K562 (cell line): ENCODE results near the gene ITGA7. TPM values are rescaled to one million over a fixed set of nuclear protein-coding genes. Genes with fewer than 3 reads are reported as not detected.
A peak's percentile ranks its signal among the peaks of the same experiment; 100 is the strongest.

ENCODE experiments used
- ATAC-seq: fragments of 200-7000 bp; cut with Tn5 transposase; 3 replicates; pipeline ENCODE4 v1.9.1; 2020; ENCODE audit warnings: moderate library complexity
- BruUV-seq: library from RNA; stranded (reverse); fragments of 400-500 nt; replicated peaks from 2 replicates; lab custom pipeline; 2021; lab: Mats Ljungman, UMichigan
- CTCF ChIA-PET: fragments of 300-600 bp; formaldehyde crosslinking; extraction: SDS; loops from one replicate; lab custom pipeline; 2021; ENCODE audit warnings: low intra/inter-chr PET ratio; lab: Yijun Ruan, JAX
- POLR2A ChIA-PET: fragments of 300-600, 350-650 bp; sonication (Branson Sonifier 250); formaldehyde crosslinking; extraction: SDS; loops from one replicate; lab custom pipeline; 2021; ENCODE audit warnings: antibody characterized with exemption, inconsistent platforms; lab: Yijun Ruan, JAX
- DNase-seq, 4 experiments: peaks; one replicate each; pipeline versions ENCODE4 v3.0.0 to v3.0.0-alpha.2; 2011 to 2018; ENCODE audit warnings: low spot score in 3 of 4, mixed read lengths in 3 of 4; ENCODE audit errors: extremely low read depth in 1 of 4
- FAIRE-seq: peaks from 2 replicates; lab custom pipeline; 2011; peaks lifted over from hg19 to GRCh38; lab: Jason Lieb, UNC
- H2AFZ ChIP-seq: 2 replicates; pipeline ENCODE4 v1.6.0; 2011; ENCODE audit warnings: low read depth, low read length, control low read depth, inconsistent platforms
- H3K27ac ChIP-seq: fragments of 200-600 bp; 3 replicates; pipeline ENCODE4 v1.8.0; 2011; ENCODE audit warnings: low read depth, mild to moderate bottlenecking, control low read depth, inconsistent platforms, low read length, moderate library complexity, mixed read lengths; ENCODE audit errors: extremely low read depth
- H3K27me3 ChIP-seq, 2 experiments: fragments of 300-600 bp in 1 of 2; 2 replicates in 1 of 2; 3 replicates in 1 of 2; pipeline versions ENCODE4 v1.6.0 to v1.8.0; 2011; ENCODE audit warnings: inconsistent platforms in 2 of 2, low read length in 2 of 2, mild to moderate bottlenecking in 1 of 2, mixed read lengths in 1 of 2, moderate library complexity in 1 of 2; ENCODE audit not compliant: control insufficient read depth in 2 of 2, insufficient read depth in 2 of 2
- H3K36me3 ChIP-seq: fragments of 300-600 bp; 3 replicates; pipeline ENCODE4 v1.8.0; 2011; ENCODE audit warnings: mild to moderate bottlenecking, low read length, inconsistent platforms; ENCODE audit not compliant: control insufficient read depth, insufficient read depth
- H3K4me1 ChIP-seq, 2 experiments: fragments of 200-600 bp in 1 of 2; replicated peaks in 1 of 2; 2 replicates in 1 of 2; 3 replicates in 1 of 2; pipeline versions ENCODE4 v1.5.1 to v1.8.0; 2011; ENCODE audit warnings: inconsistent platforms in 2 of 2, low read length in 2 of 2, mild to moderate bottlenecking in 1 of 2, mixed read lengths in 1 of 2, moderate library complexity in 1 of 2; ENCODE audit not compliant: control insufficient read depth in 2 of 2, insufficient read depth in 2 of 2
- H3K4me2 ChIP-seq: 2 replicates; pipeline ENCODE4 v1.6.1; 2011; ENCODE audit warnings: low read length, control low read depth, inconsistent platforms, mixed read lengths; ENCODE audit not compliant: insufficient read depth
- H3K4me3 ChIP-seq: fragments of 200-600 bp; sonication (generic), shearing (Covaris generic); 2 replicates; pipeline ENCODE4 v1.5.1; 2016; ENCODE audit warnings: control low read depth, inconsistent platforms
- H3K79me2 ChIP-seq: fragments of 200-600 bp; 3 replicates; pipeline ENCODE4 v1.8.0; 2011; ENCODE audit warnings: low read length, inconsistent platforms; ENCODE audit not compliant: control insufficient read depth, insufficient read depth
- H3K9ac ChIP-seq, 2 experiments: 2 replicates each; pipeline versions ENCODE4 v1.6.0 to v1.6.1; 2011; ENCODE audit warnings: low read depth in 2 of 2, low read length in 2 of 2, control low read depth in 1 of 2, inconsistent platforms in 1 of 2, mild to moderate bottlenecking in 1 of 2, mixed read lengths in 1 of 2; ENCODE audit not compliant: insufficient read depth in 1 of 2
- H3K9me1 ChIP-seq: one replicate; pipeline ENCODE4 v1.6.0; 2011; ENCODE audit warnings: inconsistent platforms, mild to moderate bottlenecking, low read length, moderate library complexity; ENCODE audit not compliant: control insufficient read depth, insufficient read depth
- H3K9me3 ChIP-seq: replicated peaks from 2 replicates; pipeline ENCODE4 v1.5.1; 2011; ENCODE audit warnings: low read depth, low read length, inconsistent platforms; ENCODE audit not compliant: control insufficient read depth, insufficient read depth
- H4K20me1 ChIP-seq: replicated peaks from 2 replicates; pipeline ENCODE4 v1.6.1; 2011; ENCODE audit warnings: low read length, inconsistent platforms, mixed read lengths; ENCODE audit not compliant: control insufficient read depth, insufficient read depth
- CXXC5 ChIP-seq: fragments of 250-450 bp; sonication (Bioruptor Pico); IDR thresholded peaks from 2 replicates; pipeline ENCODE4 v1.8.0; 2022; ENCODE audit warnings: inconsistent platforms, mild to moderate bottlenecking, moderate library complexity
- DPF2 ChIP-seq: fragments of 450-650 bp; IDR thresholded peaks from 2 replicates; pipeline ENCODE4 v1.6.1; 2016
- E2F8 ChIP-seq: fragments of 450-650 bp; IDR thresholded peaks from 2 replicates; pipeline ENCODE4 v1.7.1; 2018; ENCODE audit warnings: mild to moderate bottlenecking, low read depth; ENCODE audit not compliant: partially characterized antibody
- ELF4 ChIP-seq: fragments of 450-650 bp; formaldehyde crosslinking; IDR thresholded peaks from 2 replicates; pipeline ENCODE4 v1.4.0; 2022; ENCODE audit warnings: missing genetic modification characterization
- HDAC1 ChIP-seq, 2 experiments: fragments of 450-650 bp; IDR thresholded peaks; 2 replicates each; pipeline ENCODE4 v1.6.1; 2016 to 2017; ENCODE audit warnings: inconsistent platforms in 1 of 2, mild to moderate bottlenecking in 1 of 2, moderate library complexity in 1 of 2
- HDGF ChIP-seq: fragments of 450-650 bp; IDR thresholded peaks from 2 replicates; pipeline ENCODE4 v1.6.1; 2016
- ILK ChIP-seq: fragments of 450-650 bp; IDR thresholded peaks from 2 replicates; pipeline ENCODE4 v1.6.1; 2016; ENCODE audit warnings: missing genetic modification characterization, low read depth, mild to moderate bottlenecking, missing compliant biosample characterization, moderate library complexity, borderline replicate concordance
- KDM2B ChIP-seq: fragments of 250-450 bp; sonication (Bioruptor Pico); IDR thresholded peaks from 2 replicates; pipeline ENCODE4 v1.8.0; 2021; ENCODE audit warnings: mild to moderate bottlenecking, moderate library complexity
- MCM7 ChIP-seq, 2 experiments: fragments of 450-650 bp; IDR thresholded peaks; 2 replicates each; pipeline ENCODE4 v1.6.1; 2016 to 2018
- MLLT1 ChIP-seq, 2 experiments: fragments of 450-650 bp; IDR thresholded peaks; 2 replicates each; pipeline ENCODE4 v1.6.1; 2016
- PCBP1 ChIP-seq: fragments of 200-400 bp; formaldehyde crosslinking; IDR thresholded peaks from 2 replicates; pipeline ENCODE4 v1.6.1; 2018; ENCODE audit warnings: mild to moderate bottlenecking, low read depth, low read length; ENCODE audit not compliant: poor library complexity, severe bottlenecking
- THAP7 ChIP-seq: fragments of 250-450 bp; sonication (Bioruptor Pico); IDR thresholded peaks from 2 replicates; pipeline ENCODE4 v1.5.0; 2021
- YBX1 ChIP-seq: fragments of 450-650 bp; IDR thresholded peaks from 2 replicates; pipeline ENCODE4 v1.7.1; 2016; ENCODE audit warnings: mild to moderate bottlenecking
- ZNF57 ChIP-seq: fragments of 450-650 bp; formaldehyde crosslinking; IDR thresholded peaks from 2 replicates; pipeline ENCODE4 v1.4.0; 2020; ENCODE audit warnings: mild to moderate bottlenecking, moderate library complexity
- ZNF79 ChIP-seq: fragments of 250-450 bp; sonication (Bioruptor Pico); IDR thresholded peaks from 2 replicates; pipeline ENCODE4 v1.4.0; 2020; ENCODE audit warnings: low read depth, mild to moderate bottlenecking, moderate library complexity
- WGBS: fragments of 100-300 bp; shearing (Covaris generic); methylation state at CpG from one replicate; pipeline ENCODE4 v1.1.6; 2016; ENCODE audit warnings: low coverage, mixed read lengths; ENCODE audit not compliant: insufficient coverage; ENCODE audit errors: missing lambda C conversion rate; 5-methylcytosine and 5-hydroxymethylcytosine counted together
- in situ Hi-C: fragments of 300-500 bp; cut with MboI; formaldehyde crosslinking; loops from 4 replicates; pipeline ENCODE4 v1.15.0; 2018; ENCODE audit warnings: inconsistent platforms, mixed read lengths
- intact Hi-C: fragments of 100-400 bp; cut with micrococcal nuclease; formaldehyde crosslinking; loops from 2 replicates; pipeline ENCODE4 v1.14.2; 2022
- polyA plus RNA-seq, 8 experiments: library from polyadenylated mRNA; depleted of rRNA in 4 of 8; stranded (reverse) in 5 of 8; unstranded in 3 of 8; fragments of >200 nt; fragmentation: Nextera tagmentation in 2 of 8; fragmentation: Illumina TruSeq in 1 of 8; extraction: Ambion mirVana in 2 of 8; extraction: Trizol in 1 of 8; gene quantifications; 2 replicates each; pipeline versions ENCODE4 v1.2.1 to v1.2.3, GENCODE V29; 2011 to 2014; ENCODE audit warnings: inconsistent platforms in 1 of 8, missing spikeins in 1 of 8
- total RNA-seq, 7 experiments: library from RNA; depleted of rRNA in 6 of 7; stranded (reverse); fragments of >200 nt in 6 of 7; fragmentation: Illumina TruSeq in 2 of 7; extraction: Trizol in 2 of 7; gene quantifications; 2 replicates each; pipeline versions ENCODE4 v1.2.1 to v1.2.3, GENCODE V29; 2011 to 2021; ENCODE audit warnings: low replicate concordance in 1 of 7
- TF ChIP-seq, protein P1 (sequence below): fragments of 450-650 bp; formaldehyde crosslinking; conservative IDR thresholded peaks from 2 replicates; pipeline ENCODE4 v1.4.0; 2022; ENCODE audit warnings: mild to moderate bottlenecking, missing genetic modification characterization

ITGA7 gene
- total and polyA plus RNA-seq, 9 of the 15 experiments (the other 6 are each of a cell fraction or from before 2014, with no cell fraction given) = 0.11 to 2.3 (median 0.56) TPM; not detected in 1

GRCh38 chr12:55746174-55746912 is 38.6 kb upstream of the ITGA7 start:
- FAIRE-seq = peak; percentile 70
- Histone ChIP-seq H3K9me1 (no peaks in the 10 kb centered on the region), H3K27me3 (no peaks in the 10 kb centered on the region), H4K20me1 (no peaks in the 10 kb centered on the region), H3K79me2 (peaks cover 38% of the 10 kb centered on the region), H3K36me3 (peaks cover 51% of the 10 kb centered on the region), H3K27ac (peak overlapping the region; percentile 49; the same call in 2 of the 3 replicates), H3K4me2 (peak overlapping the region; percentile 69), H3K9me3 (no peaks in the 10 kb centered on the region; the same call in 1 of the 2 replicates), H3K9ac (peak overlapping the region; percentile 26 to 78; a peak in 2 of 4 replicates), H2AFZ (no peak overlapping the region), H3K4me1 (peaks cover 33 to 42% of the 10 kb centered on the region in 2 experiments), H3K4me3 (no peak overlapping the region)
- ATAC-seq = no peak
- no TSS peak for BruUV-seq
- POLR2A ChIA-PET = interaction anchor here (0.6 to 2.8 kb wide), 7 partner anchors 11 to 274 kb away, joined by 3 to 15 read pairs (median 5); partner anchors contain the start of gene CD63
- no peak for DNase-seq
- CTCF ChIA-PET = no interaction called here
- intact Hi-C loops = no loop called here
- in situ Hi-C loops = no loop called here
- WGBS = 55% methylated on average over 1 of the region's 3 CpGs
- TF ChIP-seq HDGF (peak; percentile 48; the same call in 1 of the 2 replicates), KDM2B (no peak), HDAC1 (IDR thresholded peaks at IDR 0.05) (0 out of 4 replicates have a peak, but pooled peaks of 1 of the 2 experiments have one; percentile 28), MLLT1 (IDR thresholded peaks at IDR 0.05) (peak in 1 of 2 experiments; percentile 65; a peak in 2 of 4 replicates), THAP7 (CRISPR knock-in tag) (no peak), ELF4 (CRISPR knock-in tag) (0 out of 2 replicates have a peak, but pooled peaks have one; percentile 31), PCBP1 (no peak), CXXC5 (CRISPR knock-in tag) (no peak), E2F8 (peak; percentile 15), DPF2 (0 out of 2 replicates have a peak, but pooled peaks have one; percentile 16), ILK (no peak), ZNF57 (CRISPR knock-in tag) (no peak), ZNF79 (no peak), YBX1 (0 out of 2 replicates have a peak, but pooled peaks have one; percentile 37), MCM7 (IDR thresholded peaks at IDR 0.05) (no peak)
- TF ChIP-seq, protein P1, sequence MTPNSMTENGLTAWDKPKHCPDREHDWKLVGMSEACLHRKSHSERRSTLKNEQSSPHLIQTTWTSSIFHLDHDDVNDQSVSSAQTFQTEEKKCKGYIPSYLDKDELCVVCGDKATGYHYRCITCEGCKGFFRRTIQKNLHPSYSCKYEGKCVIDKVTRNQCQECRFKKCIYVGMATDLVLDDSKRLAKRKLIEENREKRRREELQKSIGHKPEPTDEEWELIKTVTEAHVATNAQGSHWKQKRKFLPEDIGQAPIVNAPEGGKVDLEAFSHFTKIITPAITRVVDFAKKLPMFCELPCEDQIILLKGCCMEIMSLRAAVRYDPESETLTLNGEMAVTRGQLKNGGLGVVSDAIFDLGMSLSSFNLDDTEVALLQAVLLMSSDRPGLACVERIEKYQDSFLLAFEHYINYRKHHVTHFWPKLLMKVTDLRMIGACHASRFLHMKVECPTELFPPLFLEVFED (CRISPR knock-in tag) = peak; percentile 76
